T47D (cell line): ENCODE data around the gene MAPK12.
"Not testable (repeated sequence)": the region's sequence is repeated elsewhere in the genome, so short reads cannot be mapped to it uniquely, and the experiment has no call there.

Source experiments
- DNase-seq, 2 experiments: peaks; one replicate each; pipeline versions ENCODE4 v3.0.0 to v3.0.0-alpha.2; 2011 to 2012; ENCODE audit warnings: low read depth in 1 of 2, low spot score in 1 of 2
- JUND ChIP-seq: IDR thresholded peaks from 2 replicates; pipeline ENCODE4 v1.6.1; 2012; ENCODE audit warnings: low read depth
- in situ Hi-C: cut with HindIII; loops from 2 replicates; pipeline ENCODE4 v1.10.0; 2016; ENCODE audit warnings: low sequenced_read_pairs, low pct_unique_long_range_greater_than_20kb

MAPK12 gene

DNA sequence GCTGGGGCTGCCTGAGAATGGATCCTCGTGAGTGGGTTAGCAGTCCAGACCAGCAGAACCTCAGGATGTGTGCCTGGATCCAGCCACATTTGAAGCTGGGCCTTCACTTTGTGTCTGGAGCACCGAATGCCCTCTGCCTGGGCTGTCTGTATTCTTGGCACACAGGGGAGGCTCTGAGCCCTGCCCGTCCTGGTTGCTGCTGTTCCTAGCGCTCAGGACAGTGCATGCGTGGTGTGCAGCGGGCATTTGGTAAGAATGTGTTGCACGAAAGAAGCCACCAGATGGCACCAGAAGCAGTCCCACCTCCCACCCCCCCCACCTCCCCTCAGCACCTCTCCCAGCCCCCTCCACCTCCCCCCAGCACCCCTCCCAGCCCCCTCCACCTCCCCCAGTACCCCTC lies 12.8 kb upstream of the MAPK12 start:
- DNase-seq, result peak in 1 of 2 experiments; percentile 77
- in situ Hi-C loops, result no loop called here
- no peak for TF ChIP-seq JUND

DNA sequence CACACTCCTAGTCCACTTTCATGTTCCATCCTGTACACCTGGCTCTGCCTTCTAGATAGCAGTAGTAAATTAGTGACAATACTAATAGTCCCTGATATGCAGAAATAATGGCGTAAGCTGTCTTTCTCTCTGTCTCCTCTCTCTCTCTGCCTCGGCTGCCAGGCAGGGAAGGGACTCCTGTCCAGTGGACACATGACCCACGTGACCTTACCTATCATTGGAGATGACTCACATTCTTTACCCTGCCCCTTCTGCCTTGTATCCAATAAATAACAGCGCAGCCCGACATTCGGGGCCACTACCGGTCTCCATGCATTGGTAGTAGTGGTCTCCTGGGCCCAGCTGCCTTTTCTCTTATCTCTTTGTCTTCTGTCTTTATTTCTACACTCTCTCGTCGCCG lies 12.3 kb upstream of the MAPK12 start:
- DNase-seq, in situ Hi-C loops: not testable (repeated sequence)

GRCh38 chr22:50273352-50273751 lies 11.9 kb upstream of the MAPK12 start:
- DNase-seq, in situ Hi-C loops: not testable (repeated sequence)

DNA sequence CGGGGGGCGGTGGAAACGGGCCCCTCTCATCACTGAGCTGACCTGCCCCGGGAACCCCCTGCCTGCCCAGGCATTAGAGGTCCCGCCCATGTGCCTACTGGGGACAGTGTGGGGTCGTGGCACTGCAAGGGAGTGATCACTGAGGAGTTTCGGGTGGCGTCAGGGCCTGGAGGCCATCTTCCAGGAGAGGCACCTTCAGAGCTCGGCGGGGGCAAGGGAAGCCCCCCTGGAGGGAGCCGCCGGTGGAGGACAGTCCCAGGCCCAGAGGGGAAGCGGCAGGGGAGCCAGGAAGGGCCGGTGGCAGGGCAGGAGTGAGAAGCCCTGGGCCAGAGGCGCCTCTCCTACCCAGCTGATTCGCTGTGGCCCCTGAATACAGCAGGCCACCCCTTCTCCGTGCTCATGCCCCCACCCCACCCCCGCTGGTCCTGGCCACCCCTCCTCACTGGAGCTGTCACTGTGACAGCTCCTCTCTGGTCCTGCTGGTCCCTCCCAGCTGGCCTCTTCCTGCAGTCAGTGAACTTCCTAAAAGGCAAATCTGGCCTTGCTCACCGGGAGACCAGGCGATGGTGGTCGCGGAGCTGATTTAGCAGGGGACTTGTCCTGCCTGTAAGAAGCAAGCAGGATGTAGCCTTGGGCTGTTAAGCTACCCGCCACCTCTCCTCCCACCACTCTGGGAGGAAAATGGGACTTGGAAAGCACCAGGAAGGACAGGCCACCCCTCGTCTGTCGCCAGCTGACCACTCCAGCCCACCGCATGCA lies 10.7 kb upstream of the MAPK12 start:
- no peak for TF ChIP-seq JUND
- in situ Hi-C loops, result no loop called here
- no peak for DNase-seq

DNA sequence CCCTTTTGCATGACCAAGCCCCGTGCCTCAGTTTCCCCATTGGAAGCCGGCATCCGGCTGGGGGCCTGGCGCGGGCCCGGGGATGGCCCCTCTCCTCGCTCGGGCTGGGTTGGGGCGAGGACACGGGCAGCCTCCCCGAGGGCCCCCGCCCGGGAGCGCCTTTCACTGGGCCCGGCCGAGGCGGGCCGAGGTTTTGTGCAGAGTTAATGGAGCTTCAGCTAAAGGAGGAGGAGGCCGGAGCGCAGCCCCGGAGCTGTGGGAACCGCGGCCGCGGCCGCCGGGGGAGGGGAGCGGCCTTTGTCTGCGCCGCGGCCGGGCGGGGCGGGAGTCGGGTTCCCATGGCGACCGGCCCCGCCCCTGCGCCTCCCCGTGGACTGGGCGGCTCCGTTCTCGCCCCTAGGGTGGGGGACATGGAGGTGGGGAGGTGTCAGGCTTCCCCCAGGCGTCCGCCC lies 10.1 kb upstream of the MAPK12 start:
- DNase-seq, result peak in 1 of 2 experiments; percentile 82
- in situ Hi-C loops, result no loop called here
- no peak for TF ChIP-seq JUND

GRCh38 chr22:50270666-50271394 lies 9.3 kb upstream of the MAPK12 start:
- peak in 1 of 2 experiments; percentile 80 for DNase-seq
- in situ Hi-C loops, result no loop called here
- no peak for TF ChIP-seq JUND

DNA sequence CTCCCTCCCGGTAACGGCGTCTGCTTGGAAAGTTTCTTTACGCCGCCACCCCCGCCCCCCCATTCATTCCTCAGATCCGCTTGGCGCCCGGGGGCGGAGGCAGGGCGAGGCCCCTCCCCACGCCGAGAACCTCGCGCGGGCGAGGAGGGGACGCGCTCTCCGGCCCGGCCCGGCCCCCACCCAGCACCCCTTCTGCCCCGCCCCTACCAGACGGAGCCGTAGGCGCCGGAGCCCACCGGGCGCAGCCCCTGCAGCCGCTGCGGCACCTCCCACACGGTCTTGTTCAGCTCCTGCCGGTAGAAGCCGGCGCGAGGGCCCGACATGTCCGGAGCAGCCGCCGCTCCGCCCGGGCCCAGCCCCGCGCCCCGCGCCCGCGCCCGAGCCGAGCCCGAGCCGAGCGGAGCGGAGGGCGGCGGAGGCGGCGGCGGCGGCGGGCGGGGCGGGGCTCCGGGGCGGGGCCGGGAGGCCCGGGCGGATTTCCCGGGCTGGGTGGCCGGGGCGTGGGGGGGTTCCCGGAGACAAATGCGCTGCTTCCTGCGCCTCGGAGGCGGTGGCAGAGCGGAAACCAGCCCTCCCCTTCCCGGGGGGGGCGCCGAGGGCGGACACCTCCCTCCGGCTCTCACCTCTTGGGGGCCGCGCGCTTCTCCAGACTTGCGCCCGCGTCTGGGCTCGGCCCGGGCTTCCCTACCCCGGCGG lies 8.6 kb upstream of the MAPK12 start, which contains the start of gene MAPK11:
Gene MAPK11, minus strand, starts transcription at position 411 of the 696 bp plus-strand sequence. Its CDS starts 88 bp downstream, at position 323.
- no peak for TF ChIP-seq JUND
- in situ Hi-C loops, result no loop called here
- DNase-seq, result peak in 1 of 2 experiments; percentile 79

- in situ Hi-C loops, result no loop called here
- TF ChIP-seq JUND, result no peak
- DNase-seq, result no peak
These were observed 8.1 kb upstream of the MAPK12 start for GRCh38 chr22:50269573-50269969.

GRCh38 chr22:50268655-50269113 lies 7.2 kb upstream of the MAPK12 start:
- in situ Hi-C loops, result no loop called here
- no peak for TF ChIP-seq JUND

GRCh38 chr22:50267591-50268390 lies 6.3 kb upstream of the MAPK12 start:
- in situ Hi-C loops, result no loop called here
- DNase-seq, result peak; percentile 73 to 90
- TF ChIP-seq JUND, result no peak

More at GRCh38 chr22:50268655-50269113, 7.2 kb upstream of the MAPK12 start:
- DNase-seq, result peak; percentile 73 to 81

GRCh38 chr22:50266994-50267393 lies 5.5 kb upstream of the MAPK12 start:
- in situ Hi-C loops, result no loop called here
- TF ChIP-seq JUND, result no peak
- no peak for DNase-seq
